ENCODE results near the gene CD300A. TPM values are rescaled to one million over a fixed set of nuclear protein-coding genes. Genes with fewer than 3 reads are reported as not detected.
"Not testable (repeated sequence)": the region's sequence is repeated elsewhere in the genome, so short reads cannot be mapped to it uniquely, and the experiment has no call there.

The CD300A gene
- total RNA-seq, 4 donors from 2014 or later: 1.2 to 4.1 (median 2.4) TPM

GRCh38 chr17:74502861-74503260 lies 36.4 kb downstream of the CD300A start:
- Histone ChIP-seq H3K27ac (replicated peaks in 1 of 4) (no peak overlapping the region), H3K27me3 (peaks cover 0 to 12% (median 0%) of the 10 kb centered on the region in 4 donors), H3K4me3 (no peak overlapping the region), H3K9me3 (no peaks in the 10 kb centered on the region), H3K36me3 (no peaks in the 10 kb centered on the region), H3K4me1 (no peaks in the 10 kb centered on the region)
- intact Hi-C loops (cut with DNase I): no loop called here
- DNase-seq (ENCODE audit: extremely low spot score): no peak
- no peak for TF ChIP-seq EP300 (IDR thresholded peaks at IDR 0.05)
- TF ChIP-seq POLR2AphosphoS5 (IDR thresholded peaks at IDR 0.05): no peak
- TF ChIP-seq CTCF (IDR thresholded peaks at IDR 0.05): no peak
- TF ChIP-seq POLR2A (IDR thresholded peaks at IDR 0.05; ENCODE audit: low read depth): no peak
- WGBS: 55% methylated on average over 6 of the region's 6 CpGs

- not testable (repeated sequence) for H3K9me3 ChIP-seq, H3K4me1 ChIP-seq
Measured at GRCh38 chr17:74503949-74504348, 37.5 kb downstream of the CD300A start.

GRCh38 chr17:74508156-74508555 lies 41.7 kb downstream of the CD300A start:
- Histone ChIP-seq H3K9me3 (no peaks in the 10 kb centered on the region), H3K36me3 (no peaks in the 10 kb centered on the region), H3K27me3 (peaks cover 0 to 19% (median 0%) of the 10 kb centered on the region in 4 donors), H3K4me1 (no peaks in the 10 kb centered on the region), H3K4me3 (no peak overlapping the region), H3K27ac (replicated peaks in 1 of 4) (no peak overlapping the region)
- no peak for TF ChIP-seq CTCF (IDR thresholded peaks at IDR 0.05)
- TF ChIP-seq POLR2A (IDR thresholded peaks at IDR 0.05; ENCODE audit: low read depth): no peak
- intact Hi-C loops (cut with DNase I): no loop called here
- DNase-seq (ENCODE audit: extremely low spot score): no peak

More at GRCh38 chr17:74503949-74504348, 37.5 kb downstream of the CD300A start:
- H3K27me3 ChIP-seq: peaks cover 0 to 12% (median 0%) of the 10 kb centered on the region in 4 donors
- intact Hi-C loops (cut with DNase I); H3K4me3 ChIP-seq; DNase-seq (ENCODE audit: extremely low spot score); H3K36me3 ChIP-seq; H3K27ac ChIP-seq (replicated peaks in 1 of 4): not testable (repeated sequence)
- WGBS: 65% methylated on average over 5 of the region's 5 CpGs

GRCh38 chr17:74512036-74512435 lies 45.6 kb downstream of the CD300A start:
- H3K27ac ChIP-seq (replicated peaks in 1 of 4): no peak overlapping the region
- WGBS: 77% methylated on average over 2 of the region's 2 CpGs

GRCh38 chr17:74512624-74513091 lies 46.2 kb downstream of the CD300A start:
- DNase-seq (ENCODE audit: extremely low spot score): peak; percentile 82
- intact Hi-C loops (cut with DNase I): no loop called here
- Histone ChIP-seq H3K4me3 (no peak overlapping the region), H3K27me3 (peaks cover 0 to 15% (median 0%) of the 10 kb centered on the region in 4 donors), H3K27ac (replicated peaks in 1 of 4) (no peak overlapping the region), H3K9me3 (no peaks in the 10 kb centered on the region), H3K4me1 (no peaks in the 10 kb centered on the region), H3K36me3 (no peaks in the 10 kb centered on the region)
- TF ChIP-seq EP300 (IDR thresholded peaks at IDR 0.05): no peak
- TF ChIP-seq POLR2AphosphoS5 (IDR thresholded peaks at IDR 0.05): no peak
- TF ChIP-seq CTCF (IDR thresholded peaks at IDR 0.05): no peak
- TF ChIP-seq POLR2A (IDR thresholded peaks at IDR 0.05; ENCODE audit: low read depth): no peak
- WGBS: 87% methylated on average over 7 of the region's 7 CpGs

More at GRCh38 chr17:74512036-74512435, 45.6 kb downstream of the CD300A start:
- Histone ChIP-seq H3K9me3 (no peaks in the 10 kb centered on the region), H3K4me3 (no peak overlapping the region), H3K36me3 (no peaks in the 10 kb centered on the region), H3K4me1 (no peaks in the 10 kb centered on the region), H3K27me3 (peaks cover 0 to 15% (median 0%) of the 10 kb centered on the region in 4 donors)
- TF ChIP-seq EP300 (IDR thresholded peaks at IDR 0.05): no peak
- no peak for TF ChIP-seq CTCF (IDR thresholded peaks at IDR 0.05)
- no peak for TF ChIP-seq POLR2AphosphoS5 (IDR thresholded peaks at IDR 0.05)
- no peak for TF ChIP-seq POLR2A (IDR thresholded peaks at IDR 0.05; ENCODE audit: low read depth)
- intact Hi-C loops (cut with DNase I): no loop called here
- DNase-seq (ENCODE audit: extremely low spot score): peak; percentile 79

Measured in esophagus muscularis mucosa (tissue), 4 donors.